Measurements from ENCODE around the gene CLEC4G. TPM values are rescaled to one million over a fixed set of nuclear protein-coding genes. Genes with fewer than 3 reads are reported as not detected.

The CLEC4G gene
- total and polyA plus RNA-seq, 7 donors: 0.08 to 0.69 (median 0.38) TPM; not detected in 2

DNA sequence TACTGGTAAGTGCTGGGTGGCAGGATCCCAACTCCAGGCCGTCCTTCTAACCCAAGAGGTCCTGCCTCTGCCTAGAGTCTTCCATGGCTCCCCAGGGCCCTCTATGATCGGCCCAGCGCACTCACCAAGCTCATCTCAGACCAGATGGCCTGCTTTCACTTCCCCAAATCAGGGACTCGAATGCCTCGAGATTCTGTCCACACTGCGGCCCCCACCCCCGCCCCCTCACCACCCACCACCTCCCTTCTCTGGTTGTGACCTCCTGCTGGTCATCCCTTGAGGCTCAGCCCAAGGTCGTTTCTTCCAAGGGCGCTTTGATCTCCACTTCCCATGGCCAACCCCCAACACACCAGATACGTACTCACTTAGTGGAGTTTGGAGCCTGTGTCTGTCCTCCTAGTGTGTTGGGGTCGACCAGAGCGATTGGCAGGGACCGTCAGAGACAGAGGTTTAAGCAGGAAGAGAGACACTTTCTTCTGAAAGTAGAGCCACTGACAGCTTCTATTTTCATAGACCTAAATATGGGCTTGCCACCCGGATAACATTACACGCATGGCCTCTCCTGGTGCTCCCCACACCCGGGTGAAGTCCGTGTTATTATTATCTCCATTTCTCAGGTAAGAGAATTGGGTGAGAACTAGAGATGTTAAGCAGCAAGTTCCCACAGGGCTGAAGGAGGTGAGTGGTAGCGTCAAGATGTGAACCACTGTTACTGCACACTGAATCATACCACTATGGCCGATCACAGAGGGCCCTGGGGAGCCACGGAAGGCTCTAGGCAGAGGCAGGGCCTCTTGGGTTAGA is 30.1 kb downstream of the CLEC4G start, which contains the start of gene FCER2:
Gene FCER2 (minus strand): TSS at position 478 of the 804 bp plus-strand sequence. CDS start 2,371 bp downstream, outside the sequence.
- H3K4me3 ChIP-seq: no peak within 1 kb of the TSS
- H3K27ac ChIP-seq: no peak within 1 kb of the TSS
- H3K4me1 ChIP-seq: no peaks in the 10 kb centered on the region
- no peaks in the 10 kb centered on the region for H3K9me3 ChIP-seq
- H3K36me3 ChIP-seq (ENCODE audit: insufficient read depth in 1 of 2, low read depth in 1 of 2): no peaks in the 10 kb centered on the region
- peaks cover 0 to 35% (median 6%) of the 10 kb centered on the region in 3 donors for H3K27me3 ChIP-seq (ENCODE audit: insufficient read depth in 3 of 3, low read length in 2 of 3)
- DNase-seq: no peak
- 47 to 55% (median 50%) methylated on average over 20 of the region's 20 CpGs for WGBS, 3 donors
- TF ChIP-seq, protein P1, sequence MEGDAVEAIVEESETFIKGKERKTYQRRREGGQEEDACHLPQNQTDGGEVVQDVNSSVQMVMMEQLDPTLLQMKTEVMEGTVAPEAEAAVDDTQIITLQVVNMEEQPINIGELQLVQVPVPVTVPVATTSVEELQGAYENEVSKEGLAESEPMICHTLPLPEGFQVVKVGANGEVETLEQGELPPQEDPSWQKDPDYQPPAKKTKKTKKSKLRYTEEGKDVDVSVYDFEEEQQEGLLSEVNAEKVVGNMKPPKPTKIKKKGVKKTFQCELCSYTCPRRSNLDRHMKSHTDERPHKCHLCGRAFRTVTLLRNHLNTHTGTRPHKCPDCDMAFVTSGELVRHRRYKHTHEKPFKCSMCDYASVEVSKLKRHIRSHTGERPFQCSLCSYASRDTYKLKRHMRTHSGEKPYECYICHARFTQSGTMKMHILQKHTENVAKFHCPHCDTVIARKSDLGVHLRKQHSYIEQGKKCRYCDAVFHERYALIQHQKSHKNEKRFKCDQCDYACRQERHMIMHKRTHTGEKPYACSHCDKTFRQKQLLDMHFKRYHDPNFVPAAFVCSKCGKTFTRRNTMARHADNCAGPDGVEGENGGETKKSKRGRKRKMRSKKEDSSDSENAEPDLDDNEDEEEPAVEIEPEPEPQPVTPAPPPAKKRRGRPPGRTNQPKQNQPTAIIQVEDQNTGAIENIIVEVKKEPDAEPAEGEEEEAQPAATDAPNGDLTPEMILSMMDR (IDR thresholded peaks at IDR 0.05): no peak
- ATAC-seq: no peak
- intact Hi-C loops (cut with DNase I): no loop called here

DNA sequence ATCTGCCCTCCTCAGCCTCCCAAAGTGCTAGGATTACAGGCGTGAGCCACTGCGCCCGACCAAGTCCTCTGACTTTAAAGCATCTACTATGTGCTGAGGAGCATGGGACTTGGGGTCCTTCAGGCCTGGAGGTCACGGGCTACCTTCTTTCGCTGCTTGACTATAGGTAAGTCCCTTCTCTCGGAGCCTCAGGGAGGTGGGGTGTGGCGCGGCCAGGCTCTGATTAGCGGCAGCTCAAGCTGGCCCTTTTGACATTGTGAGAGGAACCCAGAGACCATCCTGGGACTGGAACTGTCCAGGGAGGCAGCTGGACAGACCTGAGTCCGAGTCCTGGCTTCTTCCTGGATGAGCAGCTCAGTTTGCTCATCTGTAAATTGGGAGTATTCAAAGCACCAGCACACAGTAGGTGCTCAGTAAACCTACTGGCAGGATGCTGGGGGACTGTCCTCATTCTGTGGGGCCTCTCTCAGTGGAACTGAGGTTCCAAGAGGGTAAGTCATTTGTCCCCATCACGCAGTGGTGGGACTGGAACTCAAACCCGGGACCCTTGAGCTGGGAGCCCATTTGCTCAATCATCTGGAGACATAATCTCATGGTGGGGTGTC is 30.8 kb downstream of the CLEC4G start:
- WGBS, 3 donors: 83 to 91% (median 90%) methylated on average over 12 of the region's 12 CpGs
- TF ChIP-seq, protein P1 (IDR thresholded peaks at IDR 0.05): no peak
- H3K4me1 ChIP-seq: no peaks in the 10 kb centered on the region
- no peak for DNase-seq
- no peaks in the 10 kb centered on the region for H3K36me3 ChIP-seq (ENCODE audit: insufficient read depth in 1 of 2, low read depth in 1 of 2)
- H3K27me3 ChIP-seq (ENCODE audit: insufficient read depth in 3 of 3, low read length in 2 of 3): peaks cover 0 to 39% (median 9%) of the 10 kb centered on the region in 3 donors
- H3K27ac ChIP-seq: no peak overlapping the region
- no peak overlapping the region for H3K4me3 ChIP-seq
- no peaks in the 10 kb centered on the region for H3K9me3 ChIP-seq
- intact Hi-C loops (cut with DNase I): no loop called here
- ATAC-seq: no peak

DNA sequence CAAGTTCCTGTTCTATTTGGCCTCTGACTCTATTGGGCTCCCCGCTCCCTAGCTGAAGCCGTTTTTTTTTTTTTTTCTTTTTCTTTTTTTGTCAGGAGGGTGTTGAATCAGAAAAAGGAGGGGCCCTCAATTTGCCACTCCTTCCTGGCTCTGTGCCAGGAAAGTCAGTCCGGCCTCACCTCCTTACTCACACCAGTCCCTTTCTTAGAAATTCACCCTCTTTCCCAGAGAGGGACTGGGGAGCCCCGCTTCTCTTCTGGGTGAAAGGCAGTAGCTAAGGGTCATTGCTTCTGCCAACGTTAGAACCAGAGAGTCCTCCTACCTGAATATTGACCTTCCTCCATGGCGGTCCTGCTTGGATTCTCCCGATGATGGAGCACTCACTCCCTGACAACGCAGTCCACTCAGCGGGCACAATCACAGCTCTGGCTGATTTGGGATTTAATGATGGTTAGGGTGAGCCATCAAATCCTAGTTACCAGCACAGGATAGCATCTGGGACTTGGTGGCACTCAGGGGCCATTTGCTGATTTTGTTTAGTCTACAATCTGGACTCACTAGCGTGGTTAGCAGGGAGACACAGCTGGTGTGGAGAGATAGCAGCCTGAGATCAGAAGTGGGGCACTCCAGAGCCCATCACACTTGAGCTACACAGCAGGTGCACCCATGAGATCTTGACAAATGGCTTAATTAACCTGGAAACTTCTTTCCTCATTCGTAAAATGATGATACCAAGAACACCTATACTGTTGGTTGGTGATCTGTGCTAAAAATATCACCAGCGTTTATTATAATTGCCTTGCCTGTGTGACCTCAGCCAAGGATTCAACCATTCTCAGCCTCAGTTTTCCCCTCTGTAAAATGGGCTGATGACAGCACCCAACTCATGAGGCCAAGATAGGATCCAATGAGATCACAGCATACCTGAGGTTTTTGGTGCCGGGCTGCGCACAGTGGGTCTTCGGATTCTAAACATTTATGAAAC is 32.2 kb downstream of the CLEC4G start:
- intact Hi-C loops (cut with DNase I): no loop called here
- H3K9me3 ChIP-seq: no peaks in the 10 kb centered on the region
- ATAC-seq: no peak
- 56 to 58% (median 57%) methylated on average over 15 of the region's 15 CpGs for WGBS, 3 donors
- DNase-seq: no peak
- no peaks in the 10 kb centered on the region for H3K36me3 ChIP-seq (ENCODE audit: insufficient read depth in 1 of 2, low read depth in 1 of 2)
- H3K4me3 ChIP-seq: no peak overlapping the region
- TF ChIP-seq, protein P1 (IDR thresholded peaks at IDR 0.05): no peak
- no peaks in the 10 kb centered on the region for H3K4me1 ChIP-seq
- H3K27ac ChIP-seq: no peak overlapping the region
- H3K27me3 ChIP-seq (ENCODE audit: insufficient read depth in 3 of 3, low read length in 2 of 3): peaks cover 0 to 39% (median 9%) of the 10 kb centered on the region in 3 donors

DNA sequence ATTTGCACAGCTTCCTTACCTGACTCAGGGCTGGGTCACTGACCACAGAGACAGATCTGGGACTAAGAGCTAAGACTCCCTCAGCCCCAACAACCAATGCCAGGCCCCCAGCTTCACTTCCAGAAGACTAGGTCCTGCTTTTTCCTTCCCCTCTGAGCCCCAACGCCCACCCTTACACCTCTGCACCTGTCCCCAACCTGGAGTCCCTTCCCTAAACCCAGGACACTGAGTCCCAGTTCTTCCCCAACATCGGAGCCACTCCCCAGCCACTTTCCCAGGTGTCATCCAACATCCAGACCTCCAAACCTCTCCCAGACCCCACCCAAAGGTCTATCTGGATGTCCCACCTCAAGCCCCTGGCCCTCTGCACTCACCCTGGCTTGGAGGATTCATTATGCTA is 32.9 kb downstream of the CLEC4G start:
- H3K4me1 ChIP-seq: no peaks in the 10 kb centered on the region
- H3K27me3 ChIP-seq (ENCODE audit: insufficient read depth in 3 of 3, low read length in 2 of 3): peaks cover 0 to 39% (median 9%) of the 10 kb centered on the region in 3 donors
- H3K9me3 ChIP-seq: no peaks in the 10 kb centered on the region
- intact Hi-C loops (cut with DNase I): no loop called here
- no peak for ATAC-seq
- TF ChIP-seq, protein P1 (IDR thresholded peaks at IDR 0.05): no peak
- no peaks in the 10 kb centered on the region for H3K36me3 ChIP-seq (ENCODE audit: insufficient read depth in 1 of 2, low read depth in 1 of 2)
- H3K4me3 ChIP-seq: no peak overlapping the region
- WGBS, 3 donors: 28 to 36% (median 35%) methylated on average over 2 of the region's 2 CpGs
- no peak overlapping the region for H3K27ac ChIP-seq
- no peak for DNase-seq
